H9 (cell line): ENCODE results near the gene MFAP3. TPM values are rescaled to one million over a fixed set of nuclear protein-coding genes. Genes with fewer than 3 reads are reported as not detected.

Experiments used
- DNase-seq: peaks from one replicate; pipeline ENCODE4 v3.0.0-alpha.2; 2017
- H2AFZ ChIP-seq: one replicate; pipeline ENCODE4 v1.6.1; 2013; ENCODE audit warnings: mild to moderate bottlenecking, low read length, control low read depth, moderate library complexity
- H2AK5ac ChIP-seq: 2 replicates; pipeline ENCODE4 v1.6.1; 2013; ENCODE audit warnings: low read length, control low read depth, mixed read lengths; ENCODE audit not compliant: insufficient read length
- H2BK120ac ChIP-seq: one replicate; pipeline ENCODE4 v1.6.1; 2013; ENCODE audit warnings: low read depth, mild to moderate bottlenecking, low read length, control low read depth, inconsistent platforms; ENCODE audit not compliant: poor library complexity, severe bottlenecking
- H2BK12ac ChIP-seq: 2 replicates; pipeline ENCODE4 v1.6.1; 2013; ENCODE audit warnings: low read length, control low read depth, mixed read lengths, low read depth; ENCODE audit not compliant: insufficient read length
- H2BK15ac ChIP-seq: 2 replicates; pipeline ENCODE4 v1.6.1; 2013; ENCODE audit warnings: low read depth, low read length, control low read depth
- H2BK20ac ChIP-seq: one replicate; pipeline ENCODE4 v1.6.1; 2013; ENCODE audit warnings: low read depth, mild to moderate bottlenecking, low read length, control low read depth, inconsistent platforms; ENCODE audit not compliant: poor library complexity, severe bottlenecking
- H2BK5ac ChIP-seq: 2 replicates; pipeline ENCODE4 v1.6.1; 2013; ENCODE audit warnings: low read length, control low read depth, mixed read lengths; ENCODE audit not compliant: insufficient read length
- H3K14ac ChIP-seq: 2 replicates; pipeline ENCODE4 v1.6.1; 2013; ENCODE audit warnings: low read length, control low read depth; ENCODE audit not compliant: insufficient read depth
- H3K18ac ChIP-seq: 2 replicates; pipeline ENCODE4 v1.6.1; 2013; ENCODE audit warnings: low read depth, mild to moderate bottlenecking, mixed read lengths, low read length, control low read depth; ENCODE audit not compliant: insufficient read length
- H3K23ac ChIP-seq: 2 replicates; pipeline ENCODE4 v1.6.1; 2013; ENCODE audit warnings: low read length, control low read depth, mixed read lengths, low read depth; ENCODE audit not compliant: insufficient read length
- H3K23me2 ChIP-seq: 2 replicates; pipeline ENCODE4 v1.6.1; 2013; ENCODE audit warnings: low read depth, mild to moderate bottlenecking, mixed read lengths, low read length, control low read depth; ENCODE audit not compliant: insufficient read length, poor library complexity, severe bottlenecking
- H3K27ac ChIP-seq: 2 replicates; pipeline ENCODE4 v1.5.1; 2013; ENCODE audit warnings: low read length, control low read depth, mixed read lengths, low read depth; ENCODE audit not compliant: insufficient read length
- H3K27me3 ChIP-seq: 2 replicates; pipeline ENCODE4 v1.6.1; 2013; ENCODE audit warnings: low read length, control low read depth, inconsistent platforms; ENCODE audit not compliant: insufficient read depth
- H3K4ac ChIP-seq: 2 replicates; pipeline ENCODE4 v1.6.1; 2013; ENCODE audit warnings: low read depth, mild to moderate bottlenecking, control low read depth, inconsistent platforms, low read length, moderate library complexity
- H3K4me1 ChIP-seq: 2 replicates; pipeline ENCODE4 v1.6.1; 2013; ENCODE audit warnings: low read length, control low read depth, inconsistent platforms; ENCODE audit not compliant: insufficient read depth
- H3K4me2 ChIP-seq: 2 replicates; pipeline ENCODE4 v1.6.1; 2013; ENCODE audit warnings: low read length, control low read depth, mixed read lengths; ENCODE audit not compliant: insufficient read length, insufficient read depth
- H3K56ac ChIP-seq: 2 replicates; pipeline ENCODE4 v1.6.1; 2013; ENCODE audit warnings: low read depth, mild to moderate bottlenecking, mixed read lengths, low read length, control low read depth; ENCODE audit not compliant: insufficient read length
- H3K79me1 ChIP-seq: 2 replicates; pipeline ENCODE4 v1.6.1; 2013; ENCODE audit warnings: low read depth, mild to moderate bottlenecking, moderate library complexity, low read length, control low read depth, inconsistent platforms; ENCODE audit not compliant: insufficient read depth, poor library complexity, severe bottlenecking
- H3K79me2 ChIP-seq: 2 replicates; pipeline ENCODE4 v1.6.1; 2013; ENCODE audit warnings: low read length, control low read depth, inconsistent platforms; ENCODE audit not compliant: insufficient read depth
- H3K9ac ChIP-seq: 2 replicates; pipeline ENCODE4 v1.6.1; 2013; ENCODE audit warnings: low read length, control low read depth, mixed read lengths; ENCODE audit not compliant: insufficient read length; ENCODE audit errors: extremely low read depth
- H3K9me3 ChIP-seq: one replicate; pipeline ENCODE4 v1.6.1; 2013; ENCODE audit warnings: low read depth, low read length, inconsistent platforms; ENCODE audit not compliant: control insufficient read depth
- H3T11ph ChIP-seq: one replicate; pipeline ENCODE4 v1.6.1; 2013; ENCODE audit warnings: mild to moderate bottlenecking, low read length, control low read depth, inconsistent platforms
- H4K20me1 ChIP-seq: one replicate; pipeline ENCODE4 v1.6.1; 2013; ENCODE audit not compliant: control insufficient read depth, insufficient read length, insufficient read depth
- H4K5ac ChIP-seq: 2 replicates; pipeline ENCODE4 v1.6.1; 2013; ENCODE audit warnings: low read depth, mild to moderate bottlenecking, mixed read lengths, low read length, control low read depth; ENCODE audit not compliant: insufficient read length
- H4K8ac ChIP-seq: replicated peaks from 2 replicates; pipeline ENCODE4 v1.6.1; 2013; ENCODE audit warnings: low read length, control low read depth, mixed read lengths, low read depth; ENCODE audit not compliant: insufficient read length
- H4K91ac ChIP-seq: 2 replicates; pipeline ENCODE4 v1.6.1; 2013; ENCODE audit warnings: low read depth, mild to moderate bottlenecking, moderate library complexity, mixed read lengths, low read length, control low read depth; ENCODE audit not compliant: insufficient read length
- H3K27ac Mint-ChIP-seq, 3 experiments: 2 replicates in 2 of 3; 3 replicates in 1 of 3; pipeline ENCODE4 v1.8.0; 2020 to 2021; ENCODE audit warnings: mixed read lengths in 3 of 3, mild to moderate bottlenecking in 1 of 3, moderate library complexity in 1 of 3
- H3K27me3 Mint-ChIP-seq: 2 replicates; pipeline ENCODE4 v1.8.0; 2021; ENCODE audit warnings: low read depth, mild to moderate bottlenecking, moderate library complexity, mixed read lengths
- H3K36me3 Mint-ChIP-seq, 3 experiments: 2 replicates in 2 of 3; 3 replicates in 1 of 3; pipeline ENCODE4 v1.8.0; 2020 to 2021; ENCODE audit warnings: low read depth in 3 of 3, mixed read lengths in 3 of 3; ENCODE audit not compliant: insufficient read depth in 1 of 3
- H3K4me1 Mint-ChIP-seq, 2 experiments: 2 replicates each; pipeline ENCODE4 v1.8.0; 2020; ENCODE audit warnings: mixed read lengths in 2 of 2
- H3K4me3 Mint-ChIP-seq, 2 experiments: 2 replicates in 1 of 2; 3 replicates in 1 of 2; pipeline ENCODE4 v1.8.0; 2020 to 2021; ENCODE audit warnings: mild to moderate bottlenecking in 2 of 2, mixed read lengths in 2 of 2, moderate library complexity in 1 of 2
- H3K9me3 Mint-ChIP-seq, 2 experiments: 2 replicates in 1 of 2; 3 replicates in 1 of 2; pipeline ENCODE4 v1.8.0; 2020; ENCODE audit warnings: mild to moderate bottlenecking in 2 of 2, mixed read lengths in 2 of 2, moderate library complexity in 1 of 2
- WGBS: extraction: QIAGEN DNeasy Blood & Tissue Kit; methylation state at CpG from one replicate; pipeline ENCODE4 v1.1.7; 2013; ENCODE audit warnings: missing lambda C conversion rate, low lambda C conversion rate, mixed read lengths; ENCODE audit not compliant: insufficient read length; ENCODE audit errors: extremely low coverage; 5-methylcytosine and 5-hydroxymethylcytosine counted together
- total RNA-seq: library from RNA; stranded (reverse); gene quantifications from 2 replicates; pipeline ENCODE4 v1.2.1, GENCODE V29; 2021
- TF ChIP-seq, protein P1 (sequence below): fragments of 200-600 bp; sonication (generic); conservative IDR thresholded peaks from 3 replicates; pipeline ENCODE4 v1.8.0; 2021; ENCODE audit warnings: antibody characterized with exemption, mild to moderate bottlenecking

The MFAP3 gene
- total RNA-seq, 1 experiment from 2014 or later, result 24.5 TPM

DNA sequence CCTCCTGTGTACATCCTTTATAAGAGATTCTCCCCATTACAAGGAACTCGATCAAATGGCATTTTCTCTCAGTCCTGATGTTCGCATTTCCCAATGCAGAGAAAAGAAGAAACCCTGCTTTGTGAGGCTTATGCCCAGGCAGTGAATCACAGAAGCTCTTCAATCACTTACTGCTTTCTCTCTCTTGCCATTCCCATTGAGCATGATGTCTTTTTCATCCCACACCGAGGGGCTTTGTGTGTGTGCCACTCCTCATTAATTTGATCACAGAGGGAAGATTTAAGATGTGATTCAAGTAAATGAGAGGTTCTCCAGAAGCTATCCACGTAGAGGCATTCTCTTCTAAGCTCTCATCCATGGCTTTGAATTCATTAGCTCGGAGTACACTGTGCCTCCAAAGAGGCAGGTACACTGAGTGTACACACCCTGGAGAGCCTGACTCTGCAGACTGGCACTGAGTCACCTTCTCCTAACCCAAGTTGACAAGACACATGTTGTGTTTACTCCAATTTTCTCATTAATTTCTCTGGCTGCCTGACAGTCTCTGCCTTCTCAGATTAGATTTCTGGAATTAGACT, 45.4 kb downstream of the MFAP3 start:
- Histone ChIP-seq H4K5ac (no peak overlapping the region), H2AFZ (no peak overlapping the region), H3K18ac (no peak overlapping the region), H3K79me1 (no peaks in the 10 kb centered on the region), H3K23me2 (no peaks in the 10 kb centered on the region), H3K79me2 (no peaks in the 10 kb centered on the region), H2BK12ac (no peak overlapping the region), H2BK20ac (no peak overlapping the region), H3K9ac (no peak overlapping the region), H3K14ac (no peak overlapping the region), H4K8ac (no peak overlapping the region), H3T11ph (no peak overlapping the region), H3K4me1 (no peaks in the 10 kb centered on the region; the same call in 1 of the 2 replicates), H4K91ac (no peak overlapping the region), H4K20me1 (no peaks in the 10 kb centered on the region), H3K27ac (no peak overlapping the region), H3K27me3 (no peaks in the 10 kb centered on the region), H3K23ac (no peak overlapping the region), H2BK120ac (no peak overlapping the region), H3K56ac (no peak overlapping the region), H2BK15ac (no peak overlapping the region), H2BK5ac (no peak overlapping the region), H2AK5ac (no peak overlapping the region), H3K9me3 (no peaks in the 10 kb centered on the region), H3K4ac (no peak overlapping the region), H3K4me2 (no peak overlapping the region)
- DNase-seq, result no peak
- TF ChIP-seq, protein P1, sequence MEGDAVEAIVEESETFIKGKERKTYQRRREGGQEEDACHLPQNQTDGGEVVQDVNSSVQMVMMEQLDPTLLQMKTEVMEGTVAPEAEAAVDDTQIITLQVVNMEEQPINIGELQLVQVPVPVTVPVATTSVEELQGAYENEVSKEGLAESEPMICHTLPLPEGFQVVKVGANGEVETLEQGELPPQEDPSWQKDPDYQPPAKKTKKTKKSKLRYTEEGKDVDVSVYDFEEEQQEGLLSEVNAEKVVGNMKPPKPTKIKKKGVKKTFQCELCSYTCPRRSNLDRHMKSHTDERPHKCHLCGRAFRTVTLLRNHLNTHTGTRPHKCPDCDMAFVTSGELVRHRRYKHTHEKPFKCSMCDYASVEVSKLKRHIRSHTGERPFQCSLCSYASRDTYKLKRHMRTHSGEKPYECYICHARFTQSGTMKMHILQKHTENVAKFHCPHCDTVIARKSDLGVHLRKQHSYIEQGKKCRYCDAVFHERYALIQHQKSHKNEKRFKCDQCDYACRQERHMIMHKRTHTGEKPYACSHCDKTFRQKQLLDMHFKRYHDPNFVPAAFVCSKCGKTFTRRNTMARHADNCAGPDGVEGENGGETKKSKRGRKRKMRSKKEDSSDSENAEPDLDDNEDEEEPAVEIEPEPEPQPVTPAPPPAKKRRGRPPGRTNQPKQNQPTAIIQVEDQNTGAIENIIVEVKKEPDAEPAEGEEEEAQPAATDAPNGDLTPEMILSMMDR, result no peak
- Mint-ChIP-seq H3K9me3 (no peaks in the 10 kb centered on the region), H3K4me1 (peaks cover 45 to 51% of the 10 kb centered on the region in 2 experiments), H3K27me3 (peaks cover 54% of the 10 kb centered on the region), H3K27ac (no peak overlapping the region), H3K36me3 (no peaks in the 10 kb centered on the region), H3K4me3 (no peak overlapping the region)
- no CpG with 5 or more reads among the region's 5 CpGs for WGBS
